ENCODE results near the gene PRRT1. TPM values are rescaled to one million over a fixed set of nuclear protein-coding genes. Genes with fewer than 3 reads are reported as not detected.

PRRT1 gene
- total RNA-seq, 1 experiment from 2014 or later, result 0.51 TPM

GRCh38 chr6:32131439-32131948, 20.2 kb downstream of the PRRT1 start:
- DNase-seq (ENCODE audit: low spot score), result no peak
- in situ Hi-C loops (cut with HindIII; ENCODE audit: low sequenced_read_pairs), result no loop called here

DNA sequence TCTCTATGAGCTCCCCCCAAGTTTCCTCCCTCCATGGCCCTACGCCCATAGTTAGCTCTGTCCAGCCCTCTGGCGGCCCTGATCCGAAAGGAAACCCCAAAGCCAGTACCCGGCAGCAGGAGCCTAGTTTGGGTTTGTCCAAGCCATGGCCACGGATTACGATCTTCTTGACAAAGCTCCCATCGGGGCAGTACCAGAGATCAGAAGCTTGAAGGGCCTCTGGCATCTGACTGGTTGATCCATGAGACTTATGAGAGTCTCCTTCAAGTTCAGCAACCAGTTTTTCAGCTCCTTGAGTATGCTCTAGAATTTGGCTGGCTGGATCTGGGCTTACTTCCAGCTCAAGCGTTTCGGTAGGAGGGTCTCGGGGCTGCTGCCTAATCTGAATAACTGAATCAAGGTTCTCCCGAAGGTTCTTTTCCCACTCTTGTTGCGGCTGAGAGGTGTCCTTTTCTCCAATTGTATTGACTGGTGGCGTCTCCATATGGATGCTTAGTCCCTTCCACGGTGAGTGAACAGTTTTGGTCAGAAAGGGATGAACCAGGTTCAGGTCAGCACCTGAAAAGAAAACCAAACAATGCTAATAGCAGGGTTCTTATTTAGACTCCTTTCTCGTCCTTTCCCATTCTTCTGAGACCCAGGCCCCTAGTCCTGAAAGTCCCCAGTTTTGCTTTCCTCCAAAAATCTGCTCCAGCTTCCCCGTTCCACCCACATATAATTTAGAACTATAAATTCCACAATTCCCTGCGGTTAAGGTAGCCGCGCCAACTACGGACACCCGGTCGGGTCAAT, 22.2 kb downstream of the PRRT1 start:
- in situ Hi-C loops (cut with HindIII; ENCODE audit: low sequenced_read_pairs), result loop anchor here (5.0 kb wide), 1 partner anchor 53 kb away; the partner anchor contains the start of gene AGER
- no peak for DNase-seq (ENCODE audit: low spot score)

DNA sequence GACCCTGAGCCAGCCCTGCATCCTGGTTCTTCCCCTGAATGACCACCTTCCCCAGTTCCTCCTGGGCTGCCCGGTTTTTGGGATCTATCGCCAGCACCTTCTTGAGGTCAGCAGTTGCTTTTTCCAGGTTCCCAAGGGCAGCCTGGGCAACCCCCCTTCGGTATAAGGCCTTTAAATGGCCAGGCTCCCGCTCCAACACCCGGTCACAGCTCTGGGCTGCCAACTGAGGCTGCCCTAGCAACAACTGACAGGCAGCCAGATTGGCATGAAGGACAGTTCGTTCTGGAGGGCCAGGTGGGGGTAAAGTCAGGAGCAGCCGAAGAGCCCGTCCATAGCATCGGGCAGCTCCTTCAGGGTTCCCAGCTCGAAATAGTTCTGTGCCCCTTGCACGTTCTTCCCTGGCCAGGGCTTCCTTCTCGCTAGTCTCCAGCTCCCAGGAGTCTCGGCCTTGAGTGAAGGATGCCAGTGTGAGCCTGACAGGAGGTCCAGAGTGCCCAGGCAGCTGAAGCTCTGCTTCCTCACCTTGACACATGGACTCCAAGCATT, 22.9 kb downstream of the PRRT1 start:
- DNase-seq (ENCODE audit: low spot score), result no peak
- in situ Hi-C loops (cut with HindIII; ENCODE audit: low sequenced_read_pairs), result loop anchor here (5.0 kb wide), 1 partner anchor 53 kb away; the partner anchor contains the start of gene AGER

DNA sequence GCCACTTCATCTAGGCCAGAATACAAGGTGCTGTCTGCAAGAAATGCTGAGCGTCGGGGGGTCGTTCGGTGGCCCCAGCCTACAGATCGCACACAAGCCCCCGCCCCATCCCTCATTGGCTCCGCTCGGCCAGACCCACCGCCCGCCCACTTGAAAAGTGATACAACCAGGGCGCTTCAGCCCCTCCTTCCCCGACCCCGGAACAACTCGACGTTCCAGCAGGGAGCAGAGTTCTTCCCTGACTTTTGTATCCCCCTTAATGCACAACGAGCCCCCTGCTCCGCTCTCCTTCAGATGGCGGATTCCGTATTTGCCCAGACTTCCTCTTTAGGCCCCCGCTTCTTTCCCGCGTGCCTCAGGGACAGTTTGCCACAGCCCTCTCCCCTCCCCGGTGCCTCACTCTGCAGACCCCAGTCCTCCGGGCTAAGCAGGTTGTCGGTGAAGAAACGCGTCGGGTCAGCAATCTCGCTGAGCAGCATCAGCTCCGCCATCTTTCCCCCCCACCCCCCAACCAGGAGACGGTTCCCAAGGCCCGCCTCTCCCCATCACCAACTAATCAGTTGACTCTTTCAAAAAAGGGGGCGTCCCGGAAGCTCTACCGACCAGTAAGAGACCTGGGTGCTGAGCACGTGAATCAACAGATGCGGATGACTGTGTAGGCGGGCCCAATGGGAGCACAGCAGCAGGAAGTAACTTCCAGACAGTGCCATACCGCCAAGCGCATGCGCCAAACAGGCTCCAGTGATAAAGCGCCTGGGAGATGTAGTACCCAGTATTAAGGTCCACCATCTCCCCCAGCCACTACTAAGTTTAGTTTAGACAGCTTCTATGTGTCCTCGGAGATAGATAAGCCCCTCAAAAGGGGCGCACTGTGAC, 23.8 kb downstream of the PRRT1 start, which contains the start of gene ATF6B:
ATF6B (minus strand) TSS at position 530 of the 876 bp plus-strand sequence; CDS start at position 491, 39 bp downstream.
- in situ Hi-C loops (cut with HindIII; ENCODE audit: low sequenced_read_pairs), result loop anchor here (5.0 kb wide), 1 partner anchor 54 kb away; the partner anchor contains the start of gene AGER
- peak; percentile 100 for DNase-seq (ENCODE audit: low spot score)

DNA sequence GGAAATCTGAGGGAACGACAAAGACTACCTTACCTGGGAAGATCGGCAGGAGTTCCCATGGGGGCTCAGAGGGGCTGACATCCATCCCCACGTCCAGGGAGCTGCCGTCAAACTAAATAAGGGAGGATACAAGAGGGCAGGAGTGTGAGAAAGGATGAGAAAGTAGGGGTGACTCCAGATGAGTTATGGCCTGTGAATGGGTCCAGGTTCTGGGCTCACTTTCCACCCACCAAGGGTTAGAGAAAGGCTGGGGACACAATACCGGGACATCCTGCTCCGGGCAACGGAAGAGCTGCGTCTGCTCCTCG, 24.4 kb downstream of the PRRT1 start:
- DNase-seq (ENCODE audit: low spot score), result no peak
- in situ Hi-C loops (cut with HindIII; ENCODE audit: low sequenced_read_pairs), result loop anchor here (5.0 kb wide), 1 partner anchor 55 kb away; the partner anchor contains the start of gene AGER

DNA sequence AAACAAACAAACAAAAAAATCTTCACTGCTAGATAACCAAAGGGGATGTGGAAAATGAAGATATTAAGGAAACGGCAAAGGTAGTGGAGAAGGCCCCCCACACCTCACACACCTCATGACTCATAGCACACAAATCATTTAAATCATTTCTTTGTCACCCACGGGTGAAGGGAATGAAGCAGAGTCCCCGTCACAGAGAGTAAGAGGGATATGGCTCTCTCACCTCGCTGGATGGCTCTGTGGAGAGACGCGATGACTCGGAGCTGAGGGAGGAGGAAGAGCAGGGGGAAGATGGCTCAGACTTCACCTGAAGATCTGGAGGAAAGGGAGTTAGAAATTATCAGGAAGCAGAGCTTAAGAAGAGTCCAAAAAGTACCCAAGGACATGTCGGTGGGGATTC, 24.9 kb downstream of the PRRT1 start:
- DNase-seq (ENCODE audit: low spot score), result no peak
- in situ Hi-C loops (cut with HindIII; ENCODE audit: low sequenced_read_pairs), result loop anchor here (5.0 kb wide), 1 partner anchor 55 kb away; the partner anchor contains the start of gene AGER

- in situ Hi-C loops (cut with HindIII; ENCODE audit: low sequenced_read_pairs), result no loop called here
- DNase-seq (ENCODE audit: low spot score), result peak; percentile 71
Observed at GRCh38 chr6:32123681-32124080, 28.1 kb downstream of the PRRT1 start.

GRCh38 chr6:32120573-32121059, 31.1 kb downstream of the PRRT1 start:
- no peak for DNase-seq (ENCODE audit: low spot score)
- in situ Hi-C loops (cut with HindIII; ENCODE audit: low sequenced_read_pairs), result no loop called here

- peak; percentile 90 for DNase-seq (ENCODE audit: low spot score)
- in situ Hi-C loops (cut with HindIII; ENCODE audit: low sequenced_read_pairs), result no loop called here
Observed at GRCh38 chr6:32118782-32119628, 32.7 kb downstream of the PRRT1 start.

GRCh38 chr6:32117461-32117860, 34.3 kb downstream of the PRRT1 start:
- DNase-seq (ENCODE audit: low spot score), result no peak
- in situ Hi-C loops (cut with HindIII; ENCODE audit: low sequenced_read_pairs), result no loop called here

- DNase-seq (ENCODE audit: low spot score), result peak; percentile 45
Observed at GRCh38 chr6:32116674-32117073, 35.1 kb downstream of the PRRT1 start.

DNA sequence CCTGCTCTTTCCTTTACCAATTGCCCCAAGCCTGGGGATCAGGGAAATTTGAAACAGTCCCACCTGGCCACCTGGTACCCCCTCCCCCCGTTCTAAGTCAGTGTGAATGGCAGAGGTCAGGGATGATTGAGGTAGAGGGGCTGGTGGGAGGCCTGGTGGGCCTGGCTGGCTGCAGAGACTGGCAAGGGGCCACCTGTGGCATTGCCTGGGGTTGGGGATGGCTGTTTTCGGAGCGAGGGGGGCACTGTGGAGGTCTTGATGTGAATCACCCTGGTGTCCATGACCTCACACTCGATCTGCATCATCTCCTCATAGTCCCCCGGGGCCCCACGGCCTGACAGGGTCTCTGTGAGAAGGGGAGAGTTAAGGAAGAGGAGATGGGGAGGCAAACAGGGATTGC, 36.1 kb downstream of the PRRT1 start:
- no peak for DNase-seq (ENCODE audit: low spot score)
- in situ Hi-C loops (cut with HindIII; ENCODE audit: low sequenced_read_pairs), result no loop called here

More at GRCh38 chr6:32116674-32117073, 35.1 kb downstream of the PRRT1 start:
- in situ Hi-C loops (cut with HindIII; ENCODE audit: low sequenced_read_pairs), result no loop called here

DNA sequence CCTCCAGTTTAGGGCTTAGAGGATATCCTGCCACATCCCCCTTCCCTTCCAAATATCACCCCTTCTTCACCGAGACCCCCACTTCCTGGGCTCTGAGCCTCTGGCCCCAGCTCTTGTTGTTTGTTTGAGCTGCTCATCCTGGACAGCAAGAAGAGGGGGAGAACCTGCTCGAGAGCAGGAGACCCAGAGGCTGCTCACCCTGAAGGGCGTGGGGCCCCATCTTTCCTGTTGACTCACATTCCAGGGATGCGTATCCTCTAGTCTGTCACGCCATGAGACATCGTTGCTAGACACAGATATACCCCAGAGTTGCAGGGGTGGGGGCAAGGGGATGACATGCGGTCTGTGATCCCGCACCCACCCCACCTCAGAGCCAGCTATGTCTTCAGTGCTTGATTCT, 36.9 kb downstream of the PRRT1 start:
- no peak for DNase-seq (ENCODE audit: low spot score)
- in situ Hi-C loops (cut with HindIII; ENCODE audit: low sequenced_read_pairs), result no loop called here

DNA sequence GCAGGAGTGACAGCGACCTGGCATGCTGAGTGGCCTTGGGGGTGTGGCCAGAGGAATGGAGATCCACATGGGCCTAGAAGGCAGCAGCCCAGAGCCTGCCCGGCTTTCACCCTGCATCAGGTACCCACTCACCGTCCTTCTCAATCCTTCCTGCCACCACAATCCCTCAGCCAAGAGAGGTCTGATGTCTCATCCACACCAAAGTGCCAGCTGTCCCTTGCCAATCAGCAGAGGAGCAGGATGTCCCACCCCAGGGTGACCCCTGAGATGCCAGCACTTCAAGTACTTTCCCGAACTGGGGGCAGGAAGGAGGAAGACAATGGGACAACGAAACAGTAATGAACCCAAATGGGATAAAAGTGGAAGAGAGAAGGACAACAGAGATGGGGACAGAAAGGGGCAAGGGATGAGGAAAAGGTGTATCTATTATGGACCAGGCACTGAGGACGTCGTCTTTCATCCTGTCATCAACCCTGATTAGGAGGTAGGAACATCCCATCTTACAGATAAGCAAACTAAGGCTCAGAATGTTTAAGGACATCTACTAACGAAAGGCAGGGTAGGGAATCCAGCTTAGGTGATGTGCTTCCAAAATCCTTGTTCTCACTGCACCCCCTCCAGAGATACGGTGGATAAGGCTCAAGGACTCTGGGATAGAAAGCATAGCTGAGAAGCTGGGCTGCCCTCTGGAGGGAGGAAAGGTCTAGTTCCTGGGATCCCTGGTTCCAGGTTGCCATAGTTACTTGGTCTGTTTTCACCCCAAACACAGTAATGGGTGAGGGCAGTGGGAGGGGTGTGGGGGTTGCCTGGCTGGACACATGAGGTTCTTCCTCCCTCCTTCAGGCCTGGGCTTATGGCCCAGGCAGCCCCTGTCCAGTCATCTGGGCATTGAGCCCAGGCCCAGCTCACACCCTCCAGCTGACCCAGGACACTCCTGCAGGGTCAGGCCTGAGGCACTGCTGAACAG, 38.1 kb downstream of the PRRT1 start:
- DNase-seq (ENCODE audit: low spot score), result peak; percentile 58
- in situ Hi-C loops (cut with HindIII; ENCODE audit: low sequenced_read_pairs), result no loop called here

- no peak for DNase-seq (ENCODE audit: low spot score)
- in situ Hi-C loops (cut with HindIII; ENCODE audit: low sequenced_read_pairs), result no loop called here
Observed at GRCh38 chr6:32112431-32112980, 39.2 kb downstream of the PRRT1 start.

- in situ Hi-C loops (cut with HindIII; ENCODE audit: low sequenced_read_pairs), result no loop called here
- no peak for DNase-seq (ENCODE audit: low spot score)
Observed at GRCh38 chr6:32111424-32112066, 40.2 kb downstream of the PRRT1 start.

GRCh38 chr6:32110632-32111031, 41.1 kb downstream of the PRRT1 start:
- DNase-seq (ENCODE audit: low spot score), result no peak
- in situ Hi-C loops (cut with HindIII; ENCODE audit: low sequenced_read_pairs), result no loop called here
